Glomerular endothelial cell (primary cell): ENCODE data around the gene IGSF11. TPM values are rescaled to one million over a fixed set of nuclear protein-coding genes. Genes with fewer than 3 reads are reported as not detected.
"Not testable (repeated sequence)": the region's sequence is repeated elsewhere in the genome, so short reads cannot be mapped to it uniquely, and the experiment has no call there.

Experiments used
- DNase-seq: peaks from one replicate; pipeline ENCODE4 v3.0.0-alpha.2; 2011; ENCODE audit warnings: low read depth, low spot score; ENCODE audit errors: extremely low read depth
- total RNA-seq: library from RNA; depleted of rRNA; stranded (reverse); fragments of >200 nt; gene quantifications from 2 replicates; pipeline ENCODE4 v1.2.3, GENCODE V29; 2015

The IGSF11 gene
- total RNA-seq, 1 donor from 2014 or later: not detected

DNA sequence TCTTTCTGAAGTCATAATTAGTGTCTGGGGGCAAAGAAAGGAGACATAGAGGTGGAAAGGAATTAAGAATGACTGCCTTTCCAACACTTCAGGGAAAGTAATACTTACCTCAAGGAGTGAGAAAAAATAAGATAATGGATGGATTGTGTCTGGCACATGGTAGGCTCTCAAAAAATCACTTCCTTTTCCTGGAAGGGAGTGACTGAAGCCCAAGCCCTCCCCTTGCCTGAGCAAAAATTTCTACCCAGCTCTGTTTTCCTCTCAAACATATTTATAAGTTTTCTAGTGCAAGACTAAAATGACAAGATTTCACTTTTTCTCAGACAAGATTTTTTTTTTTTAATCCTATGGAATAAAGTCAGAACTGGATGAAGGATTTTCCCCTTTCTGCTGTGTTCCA is 145.0 kb downstream of the IGSF11 start:
- DNase-seq: no peak

DNA sequence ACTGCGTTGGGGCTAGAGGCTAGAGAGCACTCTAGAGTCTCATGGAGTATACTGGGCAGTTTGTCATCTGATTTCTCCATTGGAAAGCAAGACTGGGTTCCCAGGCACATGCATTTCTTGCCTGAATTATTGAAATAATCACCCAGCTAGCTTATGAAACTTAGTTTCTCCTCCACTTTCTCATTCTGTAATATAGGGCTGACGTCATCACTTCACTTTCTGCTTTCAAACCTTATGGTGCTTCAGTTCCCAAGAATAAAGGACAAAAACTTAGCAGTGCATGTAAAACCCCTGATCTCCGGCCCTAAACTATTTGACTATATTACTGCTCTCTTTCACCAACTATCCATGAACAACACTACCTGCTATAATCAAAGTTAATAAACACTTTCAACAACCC is 147.9 kb downstream of the IGSF11 start:
- DNase-seq: no peak

- peak; percentile 12 for DNase-seq
These were observed 149.9 kb downstream of the IGSF11 start for GRCh38 chr3:118884748-118885206.

DNA sequence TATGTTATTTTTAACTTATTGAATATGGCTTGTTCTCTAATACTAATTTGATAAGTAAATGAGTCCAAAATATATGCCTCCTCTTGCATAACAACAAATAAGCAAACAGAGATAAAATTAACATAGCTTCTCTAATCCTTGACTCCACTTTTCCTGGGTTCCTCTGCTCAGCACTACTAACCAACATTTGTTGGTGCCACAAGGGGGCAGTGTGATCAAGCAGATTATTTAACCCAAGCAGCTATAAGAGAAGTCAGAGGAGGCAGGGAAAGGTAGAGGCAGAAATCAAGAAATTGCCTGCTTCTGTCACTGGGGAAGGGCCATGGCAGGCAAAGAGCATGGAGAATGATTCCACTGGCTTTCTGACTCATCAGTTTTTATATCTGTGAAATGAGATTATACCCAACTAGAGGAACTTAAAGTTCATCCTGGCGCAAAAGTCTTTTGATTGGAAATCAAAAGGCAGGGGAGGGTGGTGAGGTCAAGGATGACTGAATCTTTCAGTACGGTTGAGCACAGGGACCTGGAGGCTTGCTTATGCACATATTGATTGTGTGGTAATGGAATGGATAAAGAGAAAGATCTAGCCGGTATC is 152.2 kb downstream of the IGSF11 start:
- DNase-seq: peak; percentile 20

- DNase-seq: no peak
These were observed 166.6 kb downstream of the IGSF11 start for GRCh38 chr3:118868051-118868450.

DNA sequence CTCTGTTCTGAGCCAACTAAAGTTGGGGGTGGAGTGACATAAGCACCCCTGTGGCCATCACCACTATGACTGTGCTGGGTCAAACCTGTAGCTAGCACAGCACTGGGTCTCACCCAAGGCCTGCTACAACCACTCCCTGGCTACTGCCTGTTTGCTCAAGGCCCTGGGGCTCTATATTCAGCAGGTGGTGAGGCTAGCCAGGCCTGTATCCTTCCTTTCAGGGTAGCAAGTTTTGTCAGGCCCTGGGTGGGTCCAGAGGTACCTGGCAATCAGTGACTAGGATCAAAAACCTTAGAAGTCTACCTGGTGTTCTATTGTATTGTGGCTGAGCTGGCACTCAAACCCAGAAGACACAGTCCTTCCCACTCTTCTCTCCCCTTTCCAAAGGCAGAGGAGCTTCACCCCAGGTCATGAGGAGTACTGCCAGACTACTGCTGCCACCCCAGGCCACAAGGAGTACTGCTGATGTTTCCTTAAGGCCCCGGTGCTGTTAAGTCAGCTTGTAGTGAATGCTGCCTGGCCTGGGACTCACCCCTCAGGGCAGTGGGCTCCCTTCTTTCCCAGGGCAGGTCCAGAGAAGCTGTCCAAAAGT is 170.8 kb downstream of the IGSF11 start:
- no peak for DNase-seq

DNA sequence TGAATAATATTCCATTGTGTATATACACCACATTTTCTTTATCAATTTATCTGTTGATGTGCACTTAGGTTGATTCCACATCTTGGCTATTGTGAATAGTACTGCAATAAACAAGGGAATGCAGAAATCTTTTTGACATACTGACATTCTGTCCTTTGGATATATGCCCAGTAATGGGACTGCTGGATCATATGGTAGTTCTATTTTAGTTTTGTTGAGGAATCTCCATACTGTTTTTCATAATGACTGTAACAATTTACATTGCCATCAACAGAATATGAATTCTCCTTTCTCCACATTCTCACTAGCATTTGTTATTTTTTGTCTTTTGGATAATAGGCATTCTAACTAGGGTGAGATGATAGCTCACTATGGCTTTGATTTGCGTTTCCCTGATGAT is 174.7 kb downstream of the IGSF11 start:
- DNase-seq: no peak

DNA sequence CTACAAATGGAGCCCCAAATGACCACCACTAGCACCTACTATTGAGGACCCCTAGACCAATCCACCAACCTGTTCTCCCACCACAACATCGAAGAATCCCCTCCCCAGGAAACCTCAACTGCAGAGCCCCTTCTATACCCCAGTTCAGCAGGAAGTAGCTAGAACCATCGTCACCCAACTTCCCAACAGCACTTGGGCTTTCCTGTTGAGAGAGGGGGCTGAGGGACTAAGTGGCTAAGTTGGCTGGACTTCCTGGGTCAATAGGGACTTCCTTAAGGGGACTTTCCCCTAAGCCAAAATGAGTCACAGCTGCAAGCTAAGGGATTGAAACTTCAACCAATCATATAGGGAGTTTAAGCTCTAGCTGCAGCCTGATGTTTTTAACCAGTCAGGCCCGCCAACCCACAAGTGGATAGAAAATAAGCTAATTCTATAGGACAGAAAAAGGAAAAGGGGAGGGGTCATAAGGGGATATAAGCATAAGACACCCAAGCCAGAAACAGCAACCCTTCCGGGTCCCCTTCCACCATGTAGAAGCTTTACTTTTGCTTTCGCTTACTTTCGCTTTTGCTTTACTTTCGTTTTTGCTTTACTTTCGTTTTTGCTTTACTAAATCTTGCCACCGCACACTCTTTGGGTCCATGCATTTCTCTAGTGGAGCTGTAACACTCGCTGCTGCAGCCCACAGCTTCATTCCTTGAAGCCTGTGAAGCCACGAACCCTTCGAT is 183.0 kb downstream of the IGSF11 start:
- not testable (repeated sequence) for DNase-seq

DNA sequence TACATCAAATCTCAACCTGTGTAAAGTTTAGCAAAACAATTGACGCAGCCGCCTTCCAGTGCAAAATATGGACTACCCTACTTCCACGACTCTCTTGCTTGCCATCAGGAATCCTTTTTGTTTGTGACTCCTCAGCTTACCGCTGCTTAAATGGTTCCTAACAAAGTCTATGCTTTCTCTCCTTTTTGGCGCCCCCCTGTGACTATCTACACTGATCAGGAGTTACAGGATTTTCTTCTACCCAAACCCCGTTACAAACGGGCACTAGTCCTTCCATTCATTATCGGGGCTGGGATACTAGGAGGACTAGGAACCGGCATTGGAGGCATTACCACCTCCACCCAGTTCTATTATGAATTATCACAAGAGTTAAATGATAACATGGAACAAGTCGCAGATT is 184.0 kb downstream of the IGSF11 start:
- DNase-seq: no peak

Other genes with a start within 250 kb of the IGSF11 start
- gene TEX55, start 111.3 kb upstream of the IGSF11 start, total RNA-seq: not detected in 2 replicates
- gene UPK1B, start 138.8 kb upstream of the IGSF11 start, total RNA-seq: 1.5 and 2.2 TPM in 2 replicates
- 9.2 and 9.7 TPM in 2 replicates for gene B4GALT4, start 206.0 kb upstream of the IGSF11 start, total RNA-seq